GM18498 (cell line): ENCODE results near the gene PTBP2.
"Not testable (repeated sequence)": the region's sequence is repeated elsewhere in the genome, so short reads cannot be mapped to it uniquely, and the experiment has no call there.

Source experiments
- ATAC-seq: cut with Tn5 transposase; IDR thresholded peaks from one replicate; pipeline ENCODE4 v1.9.1; 2021; ENCODE audit warnings: mild to moderate bottlenecking, moderate library complexity; ENCODE audit not compliant: unreplicated experiment

The PTBP2 gene

GRCh38 chr1:96730574-96731298 is 9.2 kb downstream of the PTBP2 start:
- ATAC-seq = no peak

DNA sequence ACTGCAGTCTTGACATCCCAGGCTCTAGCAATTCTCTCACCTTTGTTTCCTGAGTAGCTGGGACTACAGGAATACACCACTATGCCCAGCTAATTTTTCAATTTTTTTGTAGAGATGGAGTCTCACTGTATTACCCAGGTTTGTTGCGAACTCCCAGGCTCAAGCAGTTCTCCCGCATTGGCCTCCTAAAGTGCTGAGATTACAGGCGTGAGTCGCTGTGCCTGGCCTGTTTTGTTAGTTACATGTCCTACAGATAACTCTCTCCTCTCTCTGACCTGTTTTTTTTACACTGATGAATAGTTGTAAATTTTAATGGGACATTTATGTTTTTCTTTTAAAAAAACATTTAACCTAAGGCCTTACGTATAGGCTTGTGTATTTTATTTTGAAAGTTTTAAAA is 19.8 kb downstream of the PTBP2 start:
- no peak for ATAC-seq

DNA sequence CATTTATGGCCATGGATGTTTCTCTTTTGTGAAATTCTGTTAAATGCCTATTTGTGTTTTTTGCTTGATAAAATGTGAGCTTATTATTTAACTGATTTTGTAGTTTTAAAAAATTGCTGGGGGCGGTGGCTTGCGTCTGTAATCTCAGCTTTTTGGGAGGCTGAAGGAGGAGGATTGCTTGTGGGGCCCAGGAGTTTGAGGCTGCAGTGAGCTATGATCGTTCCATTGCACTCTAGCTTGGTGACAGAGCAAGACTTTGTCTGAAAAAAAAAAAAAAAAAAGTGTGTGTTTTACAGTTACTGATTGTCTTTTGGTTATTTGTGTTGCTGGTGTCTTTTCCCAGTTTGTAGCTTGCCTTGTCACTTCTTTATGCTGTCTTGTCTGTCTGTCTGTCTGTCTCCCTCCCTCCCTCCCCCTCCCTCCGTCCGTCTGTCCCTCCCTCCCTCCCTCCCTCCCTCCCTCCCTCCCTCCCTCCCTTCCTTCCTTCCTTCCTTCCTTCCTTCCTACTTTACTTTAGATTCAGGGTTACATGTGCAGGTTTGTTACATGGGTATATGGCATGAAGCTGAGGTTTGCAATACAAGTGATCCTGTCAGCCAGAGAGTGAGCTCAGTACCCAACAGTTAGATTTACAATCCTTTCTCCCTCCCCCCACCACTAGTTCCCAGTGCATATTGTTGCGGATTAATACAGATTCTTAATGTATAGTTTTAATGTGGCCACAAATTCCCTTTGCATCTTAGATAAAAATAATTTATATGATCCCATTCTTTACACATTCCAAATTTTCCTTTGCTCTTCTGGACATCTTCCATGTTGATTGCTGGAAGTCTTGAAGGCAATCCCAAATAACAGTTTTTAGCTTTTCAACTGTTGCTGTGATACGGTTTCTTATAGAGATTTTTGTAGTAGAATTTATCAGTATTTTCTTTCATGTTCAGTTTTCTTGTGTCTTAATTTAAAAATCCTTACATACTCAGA is 25.1 kb downstream of the PTBP2 start:
- ATAC-seq = no peak

- no peak for ATAC-seq
Observed at GRCh38 chr1:96747565-96747964, 26.0 kb downstream of the PTBP2 start.

GRCh38 chr1:96748078-96748477 is 26.5 kb downstream of the PTBP2 start:
- ATAC-seq = no peak

DNA sequence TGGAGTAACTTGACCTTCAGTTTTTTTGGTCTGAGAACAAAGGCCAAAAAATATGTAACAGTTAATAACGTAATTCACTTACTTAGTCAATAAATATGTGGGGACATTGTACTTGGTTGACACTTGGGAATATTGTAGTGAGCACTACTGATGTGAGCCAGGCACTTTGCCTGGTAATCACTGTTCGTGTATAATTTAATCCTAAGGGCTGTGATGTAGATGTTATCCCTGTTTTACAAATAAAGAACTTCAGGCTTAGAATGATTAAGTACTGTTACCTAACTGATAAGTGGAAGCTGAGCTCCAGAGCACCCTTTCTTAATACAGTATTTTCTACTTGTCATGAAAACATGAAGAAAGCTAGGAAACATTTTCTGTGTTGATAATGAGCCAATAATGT is 28.0 kb downstream of the PTBP2 start:
- no peak for ATAC-seq

DNA sequence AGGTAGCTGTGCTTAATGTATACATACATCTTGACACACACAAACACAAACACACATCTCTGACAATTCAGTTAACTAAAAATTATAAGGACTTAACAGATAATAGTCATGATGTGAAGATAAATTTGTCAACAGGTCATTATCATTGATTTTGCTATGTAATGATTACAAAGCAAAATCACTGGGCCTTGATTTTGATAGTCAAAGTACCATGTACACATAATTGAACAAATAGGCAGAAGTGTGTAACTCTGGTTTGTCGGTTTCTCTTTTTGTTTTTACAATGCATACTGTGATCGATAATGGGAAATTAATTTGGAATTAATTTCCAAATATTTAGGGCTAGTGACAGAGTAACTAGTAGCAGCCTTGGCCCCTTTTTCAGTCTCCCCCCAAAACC is 30.8 kb downstream of the PTBP2 start:
- ATAC-seq = no peak

DNA sequence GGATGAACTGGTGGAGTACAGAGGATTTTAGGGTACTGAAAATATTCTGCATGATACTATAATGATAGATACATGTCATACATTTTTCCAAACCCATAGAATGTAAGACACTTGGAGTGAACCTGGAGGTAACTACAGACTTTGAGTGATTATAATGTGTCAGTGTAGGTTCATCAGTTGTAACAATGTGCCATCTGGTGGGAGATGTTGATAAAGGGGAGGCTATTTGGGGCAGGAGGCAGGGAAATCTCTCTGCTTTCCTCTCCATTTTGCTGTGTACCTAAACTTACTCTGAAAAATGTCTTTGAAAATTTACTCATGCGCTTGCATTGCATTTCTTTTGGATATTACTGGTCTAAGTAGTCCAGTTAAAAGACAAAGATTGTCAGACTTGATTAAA is 35.2 kb downstream of the PTBP2 start:
- no peak for ATAC-seq

DNA sequence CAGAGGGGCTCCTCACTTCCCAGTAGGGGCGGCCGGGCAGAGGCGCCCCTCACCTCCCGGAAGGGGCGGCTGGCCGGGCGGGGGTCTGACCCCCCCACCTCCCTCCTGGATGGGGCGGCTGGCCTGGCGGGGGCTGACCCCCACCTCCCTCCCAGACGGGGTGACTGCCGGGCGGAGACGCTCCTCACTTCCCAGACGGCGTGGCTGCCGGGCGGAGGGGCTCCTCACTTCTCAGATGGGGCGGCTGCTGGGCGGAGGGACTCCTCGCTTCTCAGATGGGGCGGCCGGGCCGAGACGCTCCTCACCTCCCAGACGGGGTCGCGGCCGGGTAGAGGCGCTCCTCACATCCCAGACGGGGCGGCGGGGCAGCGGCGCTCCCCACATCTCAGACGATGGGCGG is 41.0 kb downstream of the PTBP2 start:
- not testable (repeated sequence) for ATAC-seq

DNA sequence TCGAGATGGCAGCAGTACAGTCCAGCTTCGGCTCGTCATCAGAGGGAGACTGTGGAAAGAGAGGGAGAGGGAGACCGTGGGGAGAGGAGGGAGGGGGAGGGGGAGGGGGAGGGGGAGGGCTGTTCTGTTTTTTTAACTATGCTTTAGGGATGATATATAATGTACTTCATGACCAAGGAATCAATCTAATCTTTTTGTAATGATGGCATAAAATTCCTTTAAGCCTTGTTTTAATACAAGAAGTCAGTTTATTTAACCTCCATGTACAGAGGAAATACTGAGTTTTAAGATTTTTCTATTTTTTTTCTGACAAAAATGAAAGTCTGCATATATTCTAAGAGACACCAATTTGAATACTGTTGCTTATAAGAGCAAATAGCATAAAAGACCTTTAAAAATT is 41.9 kb downstream of the PTBP2 start:
- ATAC-seq = no peak

GRCh38 chr1:96764469-96764868 is 42.9 kb downstream of the PTBP2 start:
- no peak for ATAC-seq

DNA sequence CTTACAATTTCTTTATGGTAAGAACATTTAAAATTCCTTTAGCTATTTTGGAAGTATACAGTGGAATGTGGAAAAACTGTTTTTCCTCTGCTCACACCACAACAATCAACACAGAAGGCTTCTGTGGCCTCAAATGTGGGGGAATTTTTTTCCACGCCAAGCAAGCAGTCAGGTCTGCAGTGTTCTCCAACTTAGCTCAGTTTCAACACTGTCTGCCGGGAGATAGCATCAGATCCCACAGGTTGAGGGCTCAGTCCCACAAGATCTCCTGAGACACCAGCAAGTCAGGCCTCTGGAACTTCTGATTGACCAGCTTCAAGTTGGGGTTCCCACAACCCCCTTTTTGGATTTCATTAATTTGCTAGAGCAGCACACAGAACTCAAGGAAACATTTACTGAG is 50.3 kb downstream of the PTBP2 start:
- no peak for ATAC-seq

DNA sequence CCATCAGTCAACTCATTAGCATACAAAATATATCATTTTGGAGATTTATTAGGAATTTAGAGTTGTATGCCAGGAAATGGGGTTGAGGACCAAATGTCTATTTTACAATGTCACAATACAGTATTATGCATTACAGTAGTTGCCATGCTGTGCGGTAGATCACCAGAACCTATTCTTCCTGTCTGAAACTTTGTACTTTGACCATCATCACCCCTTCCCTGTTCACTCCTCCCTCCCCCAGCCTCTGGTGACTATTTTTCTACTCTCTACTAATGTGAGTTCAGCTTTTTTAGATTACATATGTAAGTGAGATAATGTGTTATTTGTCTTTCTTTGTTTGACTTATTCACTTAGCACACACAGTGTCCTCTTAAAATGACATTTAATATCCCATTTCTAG is 50.8 kb downstream of the PTBP2 start:
- ATAC-seq = no peak

- no peak for ATAC-seq
Observed at GRCh38 chr1:96772972-96773371, 51.4 kb downstream of the PTBP2 start.

GRCh38 chr1:96782206-96782605 is 60.6 kb downstream of the PTBP2 start:
- ATAC-seq = no peak

- ATAC-seq = no peak
Observed at GRCh38 chr1:96782856-96783255, 61.3 kb downstream of the PTBP2 start.

- no peak for ATAC-seq
Observed at GRCh38 chr1:96790599-96790998, 69.0 kb downstream of the PTBP2 start.

DNA sequence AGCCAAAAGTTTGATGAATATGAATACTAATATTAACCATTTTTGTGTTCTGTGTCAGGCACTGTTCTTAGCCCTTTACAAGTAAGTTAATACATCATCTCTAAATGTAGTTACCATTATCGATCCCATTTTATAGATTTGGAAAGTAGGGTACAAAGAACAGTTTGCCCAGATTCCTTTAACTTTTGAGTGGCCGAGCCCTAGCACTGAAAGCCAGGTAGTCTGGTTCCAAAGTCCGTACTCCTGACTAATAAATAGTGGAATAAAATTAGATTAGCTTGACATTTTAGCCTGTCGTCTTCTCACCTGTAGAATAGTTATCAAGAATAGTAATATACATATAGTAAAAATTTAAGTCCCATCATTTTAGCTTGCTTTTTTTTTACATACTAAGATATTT is 70.6 kb downstream of the PTBP2 start:
- no peak for ATAC-seq

DNA sequence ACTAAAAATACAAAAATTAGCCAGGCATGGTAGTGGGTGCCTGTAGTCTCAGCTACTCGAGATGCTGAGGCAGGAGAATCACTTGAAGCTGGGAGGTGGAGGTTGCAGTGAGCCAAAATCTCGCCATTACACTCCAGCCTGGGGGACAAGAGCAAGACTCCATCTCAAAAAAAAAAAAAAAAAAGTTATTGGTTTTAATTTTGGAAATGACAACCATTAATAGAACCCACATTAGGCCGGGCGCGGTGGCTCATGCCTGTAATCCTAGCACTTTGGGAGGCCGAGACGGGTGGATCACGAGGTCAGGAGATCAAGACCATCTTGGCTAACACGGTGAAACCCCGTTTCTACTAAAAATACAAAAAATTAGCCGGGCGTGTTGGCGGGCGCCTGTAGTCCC is 80.1 kb downstream of the PTBP2 start:
- not testable (repeated sequence) for ATAC-seq

DNA sequence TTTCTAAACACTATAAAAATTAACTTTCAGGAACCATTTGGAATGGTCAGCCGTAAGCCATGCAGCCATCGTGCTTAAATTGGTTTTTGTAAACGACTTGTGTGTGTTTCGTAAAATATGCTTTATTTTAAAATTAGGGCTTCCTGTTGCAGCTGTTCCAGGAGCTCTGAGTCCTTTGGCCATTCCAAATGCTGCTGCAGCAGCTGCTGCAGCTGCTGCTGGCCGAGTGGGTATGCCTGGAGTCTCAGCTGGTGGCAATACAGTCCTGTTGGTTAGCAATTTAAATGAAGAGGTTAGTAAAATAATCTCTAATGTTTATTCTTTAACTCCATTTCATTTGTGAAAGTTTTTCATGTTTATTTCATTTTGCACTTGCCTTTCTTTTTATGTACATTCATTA is 83.1 kb downstream of the PTBP2 start:
- ATAC-seq = no peak

DNA sequence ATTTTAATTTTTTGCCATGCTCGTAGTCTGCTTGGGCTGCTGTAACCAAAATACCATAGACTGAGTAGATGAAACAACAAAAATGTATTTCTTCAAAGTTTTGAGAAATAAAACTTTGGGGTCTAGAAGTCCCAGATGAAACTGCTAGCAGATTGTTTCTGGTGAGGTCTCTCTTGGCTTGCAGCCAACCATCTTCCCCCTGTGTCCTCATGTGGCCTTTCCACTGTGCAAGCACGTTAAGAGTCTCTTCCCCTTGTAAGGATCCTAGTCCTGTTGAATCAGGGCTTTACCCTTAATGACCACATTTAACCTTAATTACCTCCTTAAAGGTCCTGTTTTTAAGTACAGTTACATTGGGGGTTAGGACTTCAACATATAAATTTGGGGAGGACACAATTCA is 86.6 kb downstream of the PTBP2 start:
- no peak for ATAC-seq

DNA sequence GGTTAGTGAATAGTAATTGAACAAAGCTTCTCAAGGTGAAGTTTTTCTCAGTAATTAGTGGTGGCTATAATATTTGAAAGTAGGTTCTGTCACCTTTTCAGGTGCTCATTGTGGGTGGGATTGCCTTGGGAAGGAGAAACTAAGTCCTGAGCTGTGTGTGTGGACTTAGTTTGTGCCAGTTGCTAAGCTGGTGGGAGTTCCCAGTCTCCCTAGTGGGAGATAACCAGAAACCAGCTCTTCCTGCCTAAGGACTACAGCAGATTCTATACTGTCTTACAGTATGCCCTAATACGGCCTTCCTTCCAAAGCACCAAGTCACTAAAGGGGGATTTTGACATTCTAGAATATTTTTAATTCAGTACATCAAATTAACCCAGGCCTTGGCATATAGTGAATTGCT is 94.3 kb downstream of the PTBP2 start:
- ATAC-seq = no peak
